K562 (cell line): ENCODE results near the gene MAP4.

Experiments
- CTCF ChIP-seq, 3 experiments: IDR thresholded peaks in 2 of 3; conservative IDR thresholded peaks in 1 of 3; 2 replicates each; pipeline ENCODE4 v1.5.1; 2011 to 2012; ENCODE audit warnings: low read length in 3 of 3, mild to moderate bottlenecking in 3 of 3, control low read depth in 2 of 3, improper control_type of control experiment in 1 of 3, inconsistent platforms in 1 of 3, low read depth in 1 of 3, mixed read lengths in 1 of 3, moderate library complexity in 1 of 3; ENCODE audit not compliant: insufficient read depth in 2 of 3
- EZH2 ChIP-seq: IDR thresholded peaks from 2 replicates; pipeline ENCODE4 v1.6.1; 2012; ENCODE audit warnings: low read depth, mild to moderate bottlenecking, inconsistent platforms, low read length, borderline replicate concordance
- POLR2A ChIP-seq: fragments of 450-650 bp; conservative IDR thresholded peaks from 2 replicates; pipeline ENCODE4 v1.6.1; 2016
- SLC30A9 ChIP-seq: fragments of 250-450 bp; sonication (Bioruptor Pico); IDR thresholded peaks from 2 replicates; pipeline ENCODE4 v1.8.0; 2022; ENCODE audit warnings: mild to moderate bottlenecking, moderate library complexity
- ZBED1 ChIP-seq: IDR thresholded peaks from 2 replicates; pipeline ENCODE4 v1.6.1; 2014

DNA sequence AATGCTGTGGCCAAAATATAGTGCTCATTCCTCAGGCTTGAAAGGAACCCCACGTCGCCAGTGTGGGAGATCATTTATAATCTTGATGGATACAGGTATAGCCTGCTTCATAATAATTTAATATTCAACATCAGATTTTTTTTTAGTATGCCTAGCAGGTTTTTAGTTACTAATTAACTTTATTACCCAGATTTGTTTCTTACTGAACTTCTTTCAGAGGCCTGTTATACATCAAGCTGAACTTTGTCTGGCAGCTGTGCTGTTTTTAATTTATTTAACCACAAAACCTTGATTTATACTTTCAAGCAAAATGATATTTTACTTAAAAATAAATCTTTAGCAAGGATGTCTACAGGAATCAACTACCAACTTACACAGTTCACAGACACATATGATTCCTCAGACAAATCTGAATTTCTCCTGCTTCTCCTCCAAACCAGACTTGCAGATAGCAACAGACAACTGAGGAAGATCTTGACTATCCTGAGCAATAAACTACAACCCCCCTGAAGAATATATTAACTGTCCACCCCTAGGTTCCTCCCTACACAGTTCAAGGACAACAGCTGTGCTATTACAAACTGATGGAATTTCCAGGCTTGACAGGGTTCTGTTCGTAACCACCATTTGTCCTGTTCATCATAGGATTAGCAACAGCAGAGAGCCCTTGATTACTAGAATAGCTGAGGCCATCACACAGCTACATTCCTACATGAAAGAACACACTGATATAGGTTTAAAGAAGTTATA is 610 bp downstream of the MAP4 start:
- TF ChIP-seq CTCF (IDR thresholded peaks at IDR 0.05 in 2 of 3, conservative IDR thresholded peaks at IDR 0.05 in 1 of 3; ENCODE audit: insufficient read depth in 2 of 3, low read depth in 1 of 3, low read length in 3 of 3) (no peak), SLC30A9 (CRISPR knock-in tag) (no peak), EZH2 (no peak), POLR2A (no peak), ZBED1 (no peak)
